HG03097 (cell line): ENCODE measurements around the gene SAMD4B.

Source experiments
- ATAC-seq: cut with Tn5 transposase; IDR thresholded peaks from one replicate; pipeline ENCODE4 v1.9.1; 2021; ENCODE audit not compliant: unreplicated experiment, low FRiP score

SAMD4B gene

DNA sequence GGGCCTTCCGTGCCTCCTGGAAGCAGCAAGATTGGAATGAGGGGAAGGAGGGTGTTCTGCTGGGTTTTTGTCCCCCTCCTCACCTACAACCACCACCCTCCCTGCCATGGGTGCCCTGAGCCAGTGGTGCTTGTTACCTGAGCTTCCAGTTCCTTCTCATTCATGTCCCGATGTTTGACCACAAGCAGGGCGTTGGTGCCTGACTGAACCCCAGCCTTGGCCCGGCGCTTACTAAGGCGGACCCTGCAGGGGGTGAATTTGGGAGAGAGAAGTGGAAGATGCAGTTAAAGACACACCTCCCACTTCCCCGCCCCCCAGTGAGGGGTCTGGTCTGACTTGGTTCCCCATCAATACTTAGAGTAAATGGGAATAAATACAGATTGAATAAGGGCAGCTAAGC lies 44.3 kb downstream of the SAMD4B start:
- no peak for ATAC-seq

DNA sequence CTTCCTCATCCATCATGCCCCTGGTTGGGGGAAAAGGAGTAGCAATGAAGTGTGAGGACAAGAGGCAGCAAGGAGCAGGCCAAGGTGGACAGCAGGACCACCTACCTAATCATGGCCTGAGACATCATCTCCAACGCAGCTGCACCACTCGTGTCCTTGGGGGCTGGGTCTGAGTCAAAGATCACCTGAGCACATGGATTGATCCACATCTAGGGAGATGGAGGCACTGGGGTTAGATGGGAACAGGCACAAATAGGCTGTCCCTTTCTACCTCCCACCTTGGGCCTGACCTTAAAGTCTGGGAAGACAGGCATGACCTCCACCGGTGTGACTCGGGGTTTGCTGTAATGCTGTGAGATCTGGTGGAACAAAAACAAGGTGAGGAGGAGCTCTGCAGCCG lies 46.4 kb downstream of the SAMD4B start:
- ATAC-seq, result no peak

DNA sequence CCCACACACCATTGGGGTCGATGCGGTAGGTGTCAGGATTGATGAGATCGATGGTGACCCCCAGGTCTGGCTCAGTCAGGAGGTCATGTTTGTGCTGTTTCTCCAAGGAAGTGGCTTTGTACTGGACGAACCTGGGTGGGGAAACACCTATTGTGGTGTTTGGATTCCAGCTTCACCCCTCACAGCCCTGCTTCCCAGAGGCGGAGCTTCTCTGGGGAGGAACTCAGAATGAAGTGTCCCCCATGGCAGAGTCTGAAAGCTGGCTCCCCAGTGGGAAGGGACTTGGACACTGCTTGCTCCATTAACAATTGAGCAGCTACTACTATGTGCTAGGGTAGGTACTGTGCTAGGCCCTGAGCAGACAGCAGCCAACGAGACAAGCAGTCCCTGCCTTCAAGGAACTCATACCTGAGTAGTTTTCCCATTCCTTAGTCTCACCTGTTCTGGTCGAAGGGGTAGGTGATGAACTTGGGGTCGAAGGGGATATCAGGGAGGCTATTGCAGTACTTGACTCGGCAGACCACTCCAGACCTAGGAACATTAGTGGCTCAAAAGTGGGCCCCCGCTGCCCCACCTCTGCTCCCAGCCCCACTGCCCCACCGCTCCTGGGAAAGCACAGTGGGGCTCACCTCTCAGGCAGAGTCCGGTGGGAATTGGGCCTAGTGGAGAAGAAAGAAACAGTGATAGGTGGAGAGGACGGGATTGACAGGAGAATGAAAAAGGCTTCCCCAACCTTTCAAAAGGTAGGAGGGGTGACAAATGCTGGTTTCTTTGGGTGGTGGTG lies 47.6 kb downstream of the SAMD4B start:
- no peak for ATAC-seq

DNA sequence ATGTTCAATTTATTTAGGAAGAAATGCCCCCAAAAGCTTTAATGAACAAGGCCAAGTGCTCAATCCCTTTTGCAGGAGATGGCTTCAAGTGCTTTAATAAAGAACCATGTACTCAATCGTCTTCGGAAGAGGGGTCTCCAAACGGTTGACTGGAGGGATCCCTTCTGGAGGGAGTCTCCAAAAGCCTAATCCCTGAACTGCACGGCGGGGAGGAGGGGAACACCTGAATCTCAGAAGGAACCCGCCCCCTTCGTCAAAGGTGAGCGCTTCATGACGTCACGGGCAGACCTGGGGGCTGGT lies 48.2 kb downstream of the SAMD4B start:
- no peak for ATAC-seq

DNA sequence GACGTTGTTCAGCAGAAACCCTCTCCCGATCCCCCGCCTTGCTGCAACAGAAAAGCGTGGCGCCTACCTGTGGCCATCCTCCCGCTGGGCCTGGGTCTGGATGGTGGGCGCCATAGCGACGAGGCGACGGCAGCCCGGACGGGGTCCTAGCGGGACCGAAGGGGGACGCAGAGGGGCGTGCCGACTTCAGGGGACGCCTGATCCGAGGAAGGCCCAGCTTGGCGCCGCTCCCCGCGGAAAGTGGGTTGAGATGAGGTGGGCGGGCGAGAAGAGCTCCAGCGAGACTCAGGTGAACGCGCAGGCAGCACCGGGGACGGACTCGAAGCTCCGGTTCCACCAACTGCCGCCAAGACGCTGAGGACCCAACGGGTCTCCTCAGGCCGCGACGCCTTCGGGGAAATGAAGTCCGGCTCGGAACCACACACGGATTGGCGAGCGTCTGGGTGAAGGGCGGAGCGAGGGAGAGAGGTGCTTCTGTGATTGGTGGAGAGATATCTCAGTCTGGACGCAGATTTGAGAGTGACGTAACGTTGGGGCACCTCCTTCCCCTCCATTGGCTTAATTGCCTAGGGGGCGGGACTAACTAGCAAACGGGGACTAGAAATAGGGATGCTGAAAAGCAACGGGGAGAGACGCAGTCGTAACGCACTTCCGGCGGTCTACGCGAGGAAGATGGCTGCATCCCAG lies 48.7 kb downstream of the SAMD4B start, which contains the start of the genes MED29 and PAF1:
MED29 (plus strand) TSS at position 628 of the 687 bp plus-strand sequence; CDS start at position 673, 45 bp downstream.
PAF1 (minus strand) TSS at position 356 of the 687 bp plus-strand sequence; CDS start at position 114, 242 bp downstream.
- peak; percentile 86 for ATAC-seq

DNA sequence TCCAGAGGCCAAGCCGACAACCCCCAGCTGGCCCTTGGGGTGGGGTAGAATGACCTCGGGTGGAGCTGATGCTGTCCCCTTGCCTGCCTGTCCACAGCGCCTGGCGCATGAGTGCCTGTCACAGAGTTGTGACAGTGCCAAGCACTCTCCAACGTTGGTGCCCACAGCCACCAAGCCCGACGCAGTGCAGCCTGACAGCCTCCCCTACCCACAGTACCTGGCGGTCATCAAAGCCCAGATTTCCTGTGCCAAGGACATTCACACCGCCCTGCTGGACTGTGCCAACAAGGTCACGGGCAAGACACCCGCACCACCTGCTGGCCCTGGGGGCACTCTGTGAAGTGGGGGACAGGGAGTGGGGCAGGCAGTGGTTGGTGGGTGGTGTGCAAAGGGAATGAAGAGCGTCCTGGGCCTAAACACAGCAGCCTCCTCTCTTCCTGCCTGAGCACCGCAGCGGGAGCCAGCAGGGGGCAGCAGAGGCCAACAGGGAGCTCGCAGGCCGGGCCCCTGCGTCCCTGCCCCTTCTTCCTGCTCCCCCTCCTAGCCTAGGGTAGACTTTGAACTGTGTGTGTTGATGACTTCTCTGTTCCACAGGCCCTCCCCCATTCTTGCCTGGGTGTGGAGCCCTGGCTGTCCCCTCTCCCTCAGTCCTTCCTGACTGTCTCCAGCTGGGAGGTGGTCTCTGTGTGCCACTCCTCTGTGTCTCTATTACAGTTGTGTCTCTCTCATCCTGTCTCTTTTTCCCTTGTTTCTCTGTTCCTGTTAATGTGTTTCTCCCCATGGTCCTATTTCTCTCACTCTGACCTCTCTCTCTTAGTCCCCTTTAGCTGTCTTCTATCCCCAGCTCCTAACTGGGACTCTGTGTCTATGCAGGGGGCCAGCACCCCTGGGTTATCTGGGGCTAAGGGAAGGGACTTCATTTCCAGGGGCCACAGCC lies 55.4 kb downstream of the SAMD4B start:
- ATAC-seq, result no peak

DNA sequence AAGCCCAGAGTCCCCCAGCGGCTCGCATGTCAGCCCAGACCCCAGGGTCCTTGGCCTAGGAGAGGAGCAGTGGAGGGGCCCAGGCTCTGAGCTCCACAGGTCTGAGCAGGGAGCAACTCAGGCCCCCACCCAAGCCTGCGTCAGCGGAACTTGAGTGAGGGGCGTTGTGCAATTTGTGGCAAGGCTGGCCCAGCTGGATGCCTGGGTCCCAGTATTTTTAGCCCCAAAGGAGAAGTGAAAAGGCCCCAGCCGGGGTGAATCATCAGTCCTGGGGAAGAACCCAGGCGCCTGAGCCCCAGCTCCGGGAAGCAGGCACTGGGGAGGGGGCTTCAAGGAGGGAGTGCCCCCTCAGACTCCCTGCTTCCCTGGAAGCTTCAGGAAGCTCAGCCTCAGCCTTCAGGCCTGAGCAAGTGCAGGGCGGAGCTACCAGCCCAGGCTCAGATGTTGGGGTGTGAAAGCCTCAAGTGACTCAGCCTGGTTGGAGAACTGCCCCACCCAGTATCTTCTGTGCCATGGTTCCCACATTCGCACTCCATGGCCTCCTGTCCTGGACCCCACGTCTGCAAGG lies 56.2 kb downstream of the SAMD4B start:
- no peak for ATAC-seq

DNA sequence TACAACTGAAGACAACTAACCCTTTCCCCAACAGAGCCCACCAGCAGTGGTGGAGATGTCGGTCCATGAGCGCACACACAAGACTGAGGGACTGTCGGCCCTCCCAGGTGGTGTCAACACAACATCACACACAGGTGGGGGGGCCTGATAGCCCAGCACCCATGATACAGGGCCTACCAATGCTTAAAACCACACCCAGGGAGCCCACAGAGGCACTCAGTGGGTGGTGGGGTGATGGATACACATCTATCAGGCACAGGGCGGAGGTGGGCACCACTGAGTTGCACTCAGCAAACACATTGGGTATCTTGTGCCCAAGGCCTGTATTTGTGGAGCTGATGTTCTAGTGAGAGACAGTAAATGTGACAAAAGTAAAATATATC lies 57.4 kb downstream of the SAMD4B start:
- ATAC-seq, result no peak

DNA sequence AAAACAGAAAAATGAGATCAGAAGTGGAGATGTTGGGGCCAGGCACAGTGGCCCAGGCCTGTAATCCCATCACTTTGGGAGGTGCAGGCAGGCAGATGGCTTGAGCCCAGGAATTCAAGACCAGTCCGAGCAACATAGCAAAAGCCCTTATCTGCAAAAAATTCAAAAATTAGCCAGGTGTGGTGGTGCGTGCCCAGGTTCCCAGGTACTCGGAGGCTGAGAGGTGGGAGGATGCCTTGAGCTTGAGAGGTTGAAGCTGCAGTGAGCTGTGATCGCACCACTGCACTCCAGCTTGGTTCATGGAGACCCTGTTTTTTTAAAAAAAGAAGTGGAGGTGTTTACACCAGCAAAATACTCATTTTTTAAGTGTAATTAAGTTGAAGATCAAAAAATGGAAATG lies 57.8 kb downstream of the SAMD4B start:
- ATAC-seq, result no peak

DNA sequence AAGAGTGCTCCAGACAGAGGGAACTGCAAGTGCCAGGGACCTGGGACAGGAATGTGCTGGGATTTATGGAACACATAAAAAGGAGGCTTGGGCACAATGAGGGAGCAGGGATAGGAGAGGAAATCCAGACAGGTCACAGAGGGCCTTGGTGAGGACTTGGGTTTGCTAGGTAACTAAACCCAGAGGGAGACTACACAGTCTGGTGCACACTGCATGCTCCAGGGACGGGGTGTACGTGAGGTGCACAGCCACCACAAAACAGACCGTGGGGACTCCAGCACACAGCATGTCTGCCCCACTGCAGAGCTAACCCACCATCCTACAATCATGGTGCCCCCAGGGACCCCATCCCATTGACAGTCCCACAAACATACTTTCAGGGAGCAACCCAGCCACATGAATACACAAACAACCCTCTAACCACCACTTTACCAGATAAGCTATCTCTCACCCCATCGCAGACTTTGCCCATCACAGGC lies 58.9 kb downstream of the SAMD4B start:
- no peak for ATAC-seq

DNA sequence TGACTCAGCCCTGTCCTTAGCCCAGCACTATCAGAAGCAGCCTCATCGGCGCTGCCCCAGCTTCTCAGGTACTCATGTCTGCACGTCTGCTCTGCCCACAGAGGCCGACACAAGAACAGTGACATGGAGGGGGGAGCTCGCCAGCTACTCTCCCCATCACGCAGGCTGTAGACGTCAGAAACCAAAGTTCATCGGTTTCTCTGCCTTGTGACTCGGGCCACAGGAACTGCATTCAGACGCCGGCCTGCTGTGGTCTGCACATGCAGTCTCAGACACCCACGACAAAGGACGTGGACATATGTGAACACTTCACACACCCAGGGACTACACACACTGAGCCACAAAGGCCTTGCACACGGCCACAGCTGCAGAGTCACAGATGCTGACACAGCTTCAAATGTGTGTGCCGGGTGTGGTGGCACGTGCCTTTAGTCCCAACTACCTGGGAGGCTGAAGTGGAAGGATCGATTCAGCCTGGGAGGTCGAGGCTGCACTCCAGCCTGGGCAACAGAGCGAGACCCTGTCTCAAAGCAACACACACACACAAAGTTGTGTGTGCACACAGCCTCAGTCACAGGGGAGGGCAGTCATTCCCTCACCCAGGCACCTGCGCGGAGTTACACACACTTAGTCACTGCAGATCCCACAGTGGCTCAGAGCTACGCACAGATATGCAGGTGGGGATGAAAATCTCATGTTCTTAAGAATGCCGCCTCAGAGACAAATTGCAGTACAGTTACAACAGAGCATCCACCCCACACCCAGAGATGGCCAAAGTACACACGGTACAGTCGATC lies 59.5 kb downstream of the SAMD4B start:
- no peak for ATAC-seq

DNA sequence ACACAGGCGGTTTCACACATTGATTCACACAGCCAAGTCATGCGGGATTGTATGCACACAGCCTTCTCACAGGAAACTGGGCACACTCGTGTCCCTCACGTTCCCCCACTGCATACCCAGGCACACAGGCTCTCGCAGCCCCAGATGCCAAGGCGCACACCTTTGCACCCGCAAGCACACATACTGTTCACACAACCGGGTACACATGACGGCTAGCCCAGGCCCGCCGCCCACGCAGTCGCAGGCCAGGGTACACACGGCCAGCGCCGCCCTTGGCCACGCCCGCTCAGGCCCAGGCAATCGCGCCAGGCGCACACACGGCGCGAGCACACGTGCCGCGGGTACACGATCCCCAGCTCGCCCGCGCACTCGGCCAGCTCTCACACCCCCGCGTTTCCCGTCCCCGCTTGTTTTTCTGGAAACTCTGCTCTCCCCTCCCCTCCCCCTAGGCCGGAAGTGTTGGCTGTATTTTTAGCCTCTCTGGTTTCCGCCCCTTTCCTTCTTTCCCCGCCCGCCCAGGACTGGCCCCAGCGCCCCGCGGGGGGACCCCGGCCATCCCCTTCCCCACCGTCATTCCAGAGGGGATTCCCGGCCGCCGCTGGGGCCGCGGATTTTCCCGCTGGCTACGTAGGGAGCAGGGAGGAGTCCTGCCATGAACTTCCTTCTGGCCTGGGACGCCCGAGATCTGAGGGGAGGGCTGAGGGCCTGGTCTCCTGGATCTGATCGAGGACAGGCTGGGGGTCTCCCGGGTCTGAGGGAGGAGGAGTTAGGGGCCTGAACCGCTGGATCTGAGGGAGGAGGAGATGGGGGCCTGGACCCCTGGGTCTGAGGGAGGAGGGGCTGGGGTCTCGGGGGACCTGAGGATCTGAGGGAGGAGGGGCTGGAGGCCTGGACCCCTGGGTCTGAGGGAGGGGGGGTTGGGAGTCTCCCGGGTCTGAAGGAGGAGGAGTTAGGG lies 60.4 kb downstream of the SAMD4B start:
- ATAC-seq, result no peak

DNA sequence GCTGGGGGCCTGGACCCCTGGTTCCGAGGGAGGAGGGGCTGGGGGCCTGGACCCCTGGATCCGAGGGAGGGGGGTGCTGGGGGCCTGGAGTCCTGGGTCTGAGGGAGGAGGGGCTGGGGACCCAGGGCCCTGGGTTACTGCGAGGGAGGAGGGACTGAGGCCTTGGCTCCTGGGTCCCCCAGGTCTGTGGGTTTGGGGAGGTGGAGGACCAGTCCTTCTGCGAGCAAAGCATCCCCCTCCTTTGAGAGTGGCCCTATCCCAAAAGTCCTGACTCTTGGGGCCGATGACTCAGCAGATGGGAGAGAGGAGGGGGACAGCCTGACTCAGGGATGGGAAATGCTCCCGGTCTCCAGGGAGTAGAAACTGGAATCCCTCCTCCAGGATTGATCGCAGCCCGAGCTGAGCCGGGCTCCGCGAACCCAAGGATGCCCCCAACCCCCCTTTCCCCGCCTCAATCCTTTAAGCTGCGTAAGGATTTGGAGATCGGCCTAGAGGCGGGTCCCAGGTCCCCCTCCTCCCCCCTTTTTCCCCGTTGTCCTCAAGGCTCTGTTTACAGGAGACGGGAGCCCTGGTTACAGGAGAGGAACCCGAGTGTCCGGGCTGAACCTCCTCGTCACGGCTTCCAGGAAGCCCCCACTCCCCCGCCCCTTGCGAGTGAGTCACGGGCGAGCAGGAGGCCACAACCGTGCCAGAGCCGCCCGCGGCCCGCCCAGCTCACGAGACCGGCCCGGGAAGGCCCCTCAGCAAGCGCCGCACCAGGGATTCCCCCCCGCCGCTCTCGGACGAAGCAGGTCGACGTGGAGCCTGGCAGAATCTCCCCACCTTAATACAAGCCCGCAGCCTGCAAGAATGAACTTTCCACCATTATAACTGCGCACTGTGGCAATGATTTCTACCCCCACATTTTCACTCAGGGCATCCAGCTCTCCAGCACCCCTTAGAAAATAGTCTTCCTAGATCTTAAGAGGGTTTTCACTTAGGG lies 61.4 kb downstream of the SAMD4B start:
- ATAC-seq, result no peak

DNA sequence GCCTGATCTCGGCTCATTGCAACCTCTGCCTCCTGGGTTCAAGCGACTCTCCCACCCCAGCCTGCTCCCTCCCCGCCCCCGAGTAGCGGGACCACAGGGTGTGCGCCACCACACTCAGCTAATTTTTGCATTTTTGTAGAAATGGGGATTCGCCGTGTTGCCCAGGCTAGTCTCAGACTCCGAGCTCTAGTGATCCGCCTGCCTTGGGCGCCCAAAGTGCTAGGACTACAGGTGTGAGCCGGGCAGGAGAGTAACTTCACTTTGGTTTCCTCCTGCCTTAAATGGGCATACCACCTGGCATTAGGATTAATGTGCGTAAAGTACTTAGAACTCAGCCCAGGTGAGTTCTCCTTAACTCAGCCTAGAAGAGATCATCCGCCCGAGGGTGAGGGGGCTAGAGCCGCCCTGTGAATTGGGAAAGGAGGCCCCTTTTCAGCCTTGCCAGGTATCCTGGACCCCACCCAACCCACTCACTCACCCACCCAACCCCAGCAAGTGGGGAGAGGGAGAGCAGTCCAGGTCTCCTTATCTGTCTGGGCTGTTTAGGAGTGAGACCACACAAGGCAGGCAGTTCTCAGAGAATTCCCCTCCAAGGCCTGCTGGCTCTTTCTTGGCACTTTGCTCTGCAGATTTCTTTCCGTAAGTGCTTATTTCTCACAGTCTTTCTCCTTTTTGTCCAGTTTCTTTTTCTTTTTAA lies 63.2 kb downstream of the SAMD4B start:
- ATAC-seq, result no peak

DNA sequence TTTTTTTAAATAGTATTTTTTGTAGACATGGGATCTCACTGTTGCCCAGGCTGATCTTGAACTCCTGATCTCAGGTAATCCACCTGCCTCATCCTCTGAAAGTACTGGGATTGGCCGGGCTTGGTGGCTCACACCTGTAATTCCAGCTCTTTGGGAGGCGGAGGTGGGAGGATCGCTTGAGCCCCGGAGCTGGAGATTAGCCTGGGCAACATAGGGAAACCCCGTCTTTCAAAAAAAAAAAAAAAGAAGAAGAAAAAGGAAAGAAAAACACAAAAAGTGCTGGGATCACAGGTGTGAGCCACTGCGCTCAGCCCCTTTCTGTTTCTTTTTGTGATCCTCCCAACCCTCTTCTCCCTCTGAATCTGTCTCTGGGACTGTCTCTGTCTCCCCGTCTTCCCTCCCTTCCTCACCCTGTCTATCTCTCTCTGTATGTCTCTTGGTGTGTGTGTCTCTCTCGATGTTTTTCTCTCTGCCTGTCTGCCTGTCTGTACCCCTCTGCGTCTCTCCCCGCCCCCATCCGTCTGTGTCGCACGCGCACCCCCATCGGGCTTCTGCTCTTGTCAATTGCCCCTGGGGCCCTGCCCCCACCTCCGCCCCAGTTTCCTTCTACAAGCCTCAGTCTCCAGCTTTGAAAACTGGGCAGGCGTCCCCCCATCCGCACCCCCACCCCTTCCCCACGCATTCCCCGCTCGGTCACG lies 63.9 kb downstream of the SAMD4B start:
- ATAC-seq, result no peak

DNA sequence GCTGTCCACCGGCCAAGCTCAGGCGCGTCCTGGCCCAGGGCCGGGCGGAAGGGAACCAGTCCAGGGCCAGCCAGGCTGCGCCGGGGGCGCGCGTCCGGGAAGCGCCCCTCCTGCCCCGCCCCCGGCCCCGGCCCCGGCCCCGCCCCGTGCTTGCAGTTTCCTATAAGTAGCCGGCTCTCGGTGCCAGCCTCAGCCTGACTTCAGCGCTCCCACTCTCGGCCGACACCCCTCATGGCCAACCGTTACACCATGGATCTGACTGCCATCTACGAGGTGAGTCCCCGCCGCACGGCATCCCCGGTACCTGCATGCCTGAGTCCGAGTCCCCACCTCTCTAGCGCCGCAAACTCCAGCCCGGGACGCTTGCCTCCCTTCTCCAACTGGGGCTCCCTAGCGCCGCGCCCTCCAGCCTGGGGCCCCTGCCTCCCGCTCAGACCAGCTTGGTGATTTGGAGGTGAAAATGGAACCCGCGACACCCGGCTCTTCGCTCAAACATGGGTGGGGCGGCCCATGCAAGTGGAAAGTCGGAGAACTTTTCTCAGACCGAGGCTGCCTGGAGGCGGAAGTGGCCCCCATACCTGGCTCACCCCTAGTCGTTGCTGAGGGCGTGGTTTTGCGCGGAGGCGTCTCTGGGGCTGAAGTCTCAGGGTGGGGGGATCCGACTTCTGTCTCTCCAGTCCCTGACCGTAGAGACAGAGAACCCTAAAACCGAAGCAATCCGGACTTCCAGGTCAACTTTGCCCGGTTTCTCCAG lies 64.6 kb downstream of the SAMD4B start, which contains the start of gene ZFP36:
ZFP36 (plus strand) TSS at position 192 of the 754 bp plus-strand sequence; CDS start at position 250, 58 bp downstream.
- ATAC-seq, result peak; percentile 25
